Activated CD4-positive, alpha-beta T cell treated with anti-CD3 and anti-CD28 coated beads, Interleukin-2, Interleukin-6, amounts not matched to agents 100 ng/mL and 50 ng/mL, durations not matched to agents 16 hours and 8 hours (primary cell): Measurements from ENCODE around the gene PTER.

ENCODE experiments used
- DNase-seq: peaks from one replicate; pipeline ENCODE4 v3.0.0-alpha.2; 2020

Gene PTER

GRCh38 chr10:16436758-16437539 lies at the start of gene PTER:
Gene PTER (plus strand): TSS chr10:16437010. CDS start chr10:16484385, 47,375 bp downstream.
- peak; percentile 100 for DNase-seq

- DNase-seq = no peak
Observed at GRCh38 chr10:16392531-16393069, 44.2 kb upstream of the PTER start.

GRCh38 chr10:16393271-16393858 lies 43.4 kb upstream of the PTER start:
- no peak for DNase-seq

- no peak for DNase-seq
Observed at GRCh38 chr10:16401416-16401815, 35.4 kb upstream of the PTER start.

- DNase-seq = no peak
Observed at GRCh38 chr10:16408379-16408778, 28.4 kb upstream of the PTER start.

- no peak for DNase-seq
Observed at GRCh38 chr10:16417341-16417740, 19.5 kb upstream of the PTER start.

GRCh38 chr10:16423599-16423998 lies 13.2 kb upstream of the PTER start:
- DNase-seq = no peak

- DNase-seq = no peak
Observed at GRCh38 chr10:16425449-16425848, 11.4 kb upstream of the PTER start.

GRCh38 chr10:16429539-16429938 lies 7.3 kb upstream of the PTER start:
- no peak for DNase-seq

- no peak for DNase-seq
Observed at GRCh38 chr10:16436367-16436757, 448 bp upstream of the PTER start.

GRCh38 chr10:16437540-16437894 lies 707 bp downstream of the PTER start:
- DNase-seq = no peak

GRCh38 chr10:16439295-16439694 lies 2.5 kb downstream of the PTER start:
- DNase-seq = peak; percentile 17

- peak; percentile 43 for DNase-seq
Observed at GRCh38 chr10:16440396-16441133, 3.8 kb downstream of the PTER start.

GRCh38 chr10:16441173-16441840 lies 4.5 kb downstream of the PTER start:
- peak; percentile 33 for DNase-seq

- no peak for DNase-seq
Observed at GRCh38 chr10:16442914-16443313, 6.1 kb downstream of the PTER start.

GRCh38 chr10:16445770-16446469 lies 9.1 kb downstream of the PTER start:
- no peak for DNase-seq

- DNase-seq = no peak
Observed at GRCh38 chr10:16449454-16449853, 12.6 kb downstream of the PTER start.

GRCh38 chr10:16458166-16458955 lies 21.6 kb downstream of the PTER start:
- DNase-seq = peak; percentile 9

- no peak for DNase-seq
Observed at GRCh38 chr10:16459423-16459939, 22.7 kb downstream of the PTER start.

GRCh38 chr10:16466001-16466400 lies 29.2 kb downstream of the PTER start:
- no peak for DNase-seq

GRCh38 chr10:16470747-16471146 lies 33.9 kb downstream of the PTER start:
- peak; percentile 38 for DNase-seq
